ENCODE data around the gene FAM185A.
"Not testable (repeated sequence)": the region's sequence is repeated elsewhere in the genome, so short reads cannot be mapped to it uniquely, and the experiment has no call there.

FAM185A gene

DNA sequence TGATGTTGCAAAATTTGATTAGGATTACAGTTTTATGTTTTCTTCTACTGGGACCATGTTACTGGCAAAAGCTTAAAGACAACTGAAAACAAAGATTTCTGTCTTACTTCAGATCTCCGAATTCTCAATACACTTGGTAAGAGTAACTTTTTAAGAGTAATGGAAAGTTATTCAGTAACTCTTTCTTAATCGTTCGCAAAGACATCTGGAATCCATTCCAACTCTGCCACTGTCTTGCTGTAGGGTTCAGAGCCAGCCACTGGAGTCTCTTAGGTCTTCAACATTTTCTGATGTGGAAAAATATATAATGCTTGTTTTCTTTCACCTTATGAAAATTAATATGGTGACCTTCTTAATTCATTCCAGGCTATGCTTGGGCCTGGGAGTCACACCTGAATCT is 29.9 kb downstream of the FAM185A start:
- DNase-seq (ENCODE audit: low read depth in 2 of 2) = not testable (repeated sequence)

GRCh38 chr7:102780926-102781325 is 32.1 kb downstream of the FAM185A start:
- DNase-seq (ENCODE audit: low read depth in 2 of 2) = not testable (repeated sequence)

DNA sequence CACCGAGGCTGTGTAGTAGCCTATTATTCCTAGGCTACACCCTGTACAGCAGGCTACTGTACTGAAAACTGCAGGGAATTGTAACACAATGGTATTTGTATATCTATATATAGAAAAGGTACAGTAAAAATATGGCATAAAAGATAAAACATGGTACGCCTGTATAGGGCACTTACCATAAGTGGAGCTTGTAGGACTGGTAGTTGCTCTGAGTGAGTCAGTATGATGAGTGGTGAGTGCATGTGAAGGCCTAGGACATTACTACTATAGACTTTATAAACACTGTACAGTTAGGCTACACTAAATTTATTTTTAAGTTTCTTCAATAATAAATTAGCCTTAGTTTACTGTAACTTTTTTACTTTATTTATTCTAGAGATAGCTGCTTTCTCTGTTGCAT is 40.0 kb downstream of the FAM185A start:
- not testable (repeated sequence) for DNase-seq (ENCODE audit: low read depth in 2 of 2)

GRCh38 chr7:102790364-102791100 is 41.7 kb downstream of the FAM185A start:
- not testable (repeated sequence) for DNase-seq (ENCODE audit: low read depth in 2 of 2)

GRCh38 chr7:102791367-102791766 is 42.6 kb downstream of the FAM185A start:
- not testable (repeated sequence) for DNase-seq (ENCODE audit: low read depth in 2 of 2)

- DNase-seq (ENCODE audit: low read depth in 2 of 2) = not testable (repeated sequence)
Observed at GRCh38 chr7:102791831-102792230, 43.0 kb downstream of the FAM185A start.

GRCh38 chr7:102794567-102794966 is 45.8 kb downstream of the FAM185A start:
- DNase-seq (ENCODE audit: low read depth in 2 of 2) = not testable (repeated sequence)

- not testable (repeated sequence) for DNase-seq (ENCODE audit: low read depth in 2 of 2)
Observed at GRCh38 chr7:102795987-102796595, 47.3 kb downstream of the FAM185A start.

GRCh38 chr7:102806613-102807012 is 57.8 kb downstream of the FAM185A start:
- DNase-seq (ENCODE audit: low read depth in 2 of 2) = no peak

DNA sequence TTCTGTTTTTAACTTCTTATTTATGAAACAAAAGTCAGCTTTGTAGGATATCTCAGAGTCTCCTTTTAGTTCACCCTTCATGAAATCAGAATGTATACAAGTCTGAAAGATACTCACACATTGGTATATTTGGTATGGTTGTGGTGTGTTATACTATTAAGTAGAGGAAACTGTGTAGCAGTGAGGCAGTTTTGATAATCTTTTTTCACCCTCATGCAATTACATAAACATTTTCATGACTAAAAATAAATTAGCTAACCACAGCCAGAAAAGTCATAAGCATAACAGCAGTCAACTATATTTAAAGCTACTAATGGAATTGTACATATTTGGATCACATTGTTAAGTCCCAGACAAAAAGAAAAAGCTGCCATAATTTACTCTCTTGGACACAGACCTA is 62.1 kb downstream of the FAM185A start:
- no peak for DNase-seq (ENCODE audit: low read depth in 2 of 2)

GRCh38 chr7:102811942-102812678 is 63.3 kb downstream of the FAM185A start:
- DNase-seq (ENCODE audit: low read depth in 2 of 2) = no peak

GRCh38 chr7:102813191-102814024 is 64.6 kb downstream of the FAM185A start:
- DNase-seq (ENCODE audit: low read depth in 2 of 2) = no peak

- no peak for DNase-seq (ENCODE audit: low read depth in 2 of 2)
Observed at GRCh38 chr7:102814025-102814471, 65.2 kb downstream of the FAM185A start.

DNA sequence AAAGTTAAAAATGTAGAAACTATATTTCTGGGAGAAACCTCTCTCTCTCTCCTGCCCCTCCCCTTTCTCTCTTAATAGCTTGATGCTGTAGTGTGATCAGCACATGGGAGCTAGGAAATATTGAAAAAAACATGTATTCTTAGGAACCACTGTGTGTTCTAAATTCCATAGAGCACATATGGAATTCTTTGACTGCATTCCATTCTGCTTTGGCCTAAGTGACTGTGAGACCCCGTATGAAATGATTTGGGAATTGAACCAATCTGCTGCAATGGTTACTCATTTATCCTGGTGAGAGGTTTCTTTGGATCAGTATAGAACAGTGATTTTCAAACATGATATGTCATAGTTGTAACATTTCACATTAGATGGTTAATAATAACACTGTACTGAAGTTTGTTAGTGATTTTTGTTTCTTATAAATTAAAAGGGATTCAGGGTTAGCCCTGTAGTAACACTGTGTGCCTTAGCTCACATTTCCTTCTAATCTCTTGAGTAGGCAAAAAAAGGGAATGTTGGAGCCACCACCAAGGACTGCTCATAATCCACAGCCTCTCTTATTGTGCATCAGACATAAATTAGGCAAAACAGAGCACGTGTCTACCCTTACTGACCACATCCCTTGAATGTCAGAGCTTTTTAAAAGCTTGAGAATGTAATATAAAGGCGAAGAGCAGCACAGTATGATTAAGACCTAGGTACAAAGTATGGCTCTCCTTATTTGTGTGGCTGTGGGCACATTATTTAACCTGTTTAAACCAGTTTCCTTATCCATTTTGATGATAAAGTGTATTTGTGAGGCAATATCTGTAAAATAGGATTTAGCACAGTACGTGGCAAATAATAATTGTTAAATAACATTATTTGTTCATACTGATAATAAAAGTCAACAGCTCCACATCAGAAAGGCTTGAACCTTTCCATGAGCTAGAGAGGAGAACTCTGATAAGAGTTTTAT is 69.1 kb downstream of the FAM185A start:
- DNase-seq (ENCODE audit: low read depth in 2 of 2) = no peak

DNA sequence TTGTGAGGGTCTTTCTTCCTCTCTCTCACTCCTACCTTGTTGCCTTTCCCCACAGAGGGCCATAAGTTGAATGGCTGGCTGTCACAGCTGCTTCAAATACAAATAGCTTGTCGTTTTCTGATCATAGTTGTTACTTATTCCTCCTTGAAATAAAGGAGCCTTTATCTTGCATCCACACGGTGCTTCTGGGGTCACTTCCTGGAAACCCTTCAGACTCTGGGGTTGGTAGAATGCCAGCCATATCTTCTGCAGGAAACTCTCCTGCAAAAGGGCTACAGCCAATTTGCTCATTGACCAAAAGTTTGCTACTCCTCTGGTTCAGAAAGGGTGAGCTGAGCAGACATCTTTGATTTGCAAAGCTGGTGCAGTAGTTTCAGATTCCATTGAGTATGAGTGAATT is 70.4 kb downstream of the FAM185A start:
- DNase-seq (ENCODE audit: low read depth in 2 of 2) = no peak

DNA sequence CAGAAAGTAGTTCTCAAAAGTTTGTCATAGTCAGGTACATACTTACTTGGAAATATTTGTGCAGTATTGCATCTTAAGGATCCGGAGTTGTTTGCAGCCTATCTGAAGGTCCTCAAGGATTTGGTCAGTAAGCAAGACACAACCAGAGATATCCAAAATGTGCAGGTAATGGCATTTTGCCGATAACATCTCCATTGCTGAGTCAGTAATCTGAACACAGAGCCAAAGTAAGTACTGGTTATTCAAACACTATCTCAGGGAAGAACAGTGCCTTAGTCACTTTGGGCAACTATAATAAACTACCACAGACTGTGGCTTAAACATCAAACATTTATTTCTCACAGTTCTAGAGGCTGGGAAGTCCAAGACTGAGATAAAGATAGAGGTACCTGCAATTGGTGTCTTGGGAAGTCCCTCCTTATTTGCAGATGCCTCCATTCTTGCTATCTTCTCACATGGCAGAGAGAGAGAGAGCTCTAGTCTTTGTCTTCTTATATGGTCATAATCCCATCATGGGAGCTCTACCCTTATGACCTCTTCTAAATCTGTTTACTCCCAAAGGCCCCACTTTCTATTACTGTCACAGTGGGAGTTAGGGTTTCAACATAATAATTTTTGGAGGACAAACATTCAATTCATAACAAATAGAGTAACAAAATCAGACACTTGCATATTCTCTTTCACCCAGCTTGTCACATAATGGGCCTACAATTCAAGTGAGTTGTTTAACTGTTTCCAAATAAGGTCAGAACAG is 73.4 kb downstream of the FAM185A start:
- no peak for DNase-seq (ENCODE audit: low read depth in 2 of 2)

- DNase-seq (ENCODE audit: low read depth in 2 of 2) = no peak
Observed at GRCh38 chr7:102823390-102824119, 74.8 kb downstream of the FAM185A start.

DNA sequence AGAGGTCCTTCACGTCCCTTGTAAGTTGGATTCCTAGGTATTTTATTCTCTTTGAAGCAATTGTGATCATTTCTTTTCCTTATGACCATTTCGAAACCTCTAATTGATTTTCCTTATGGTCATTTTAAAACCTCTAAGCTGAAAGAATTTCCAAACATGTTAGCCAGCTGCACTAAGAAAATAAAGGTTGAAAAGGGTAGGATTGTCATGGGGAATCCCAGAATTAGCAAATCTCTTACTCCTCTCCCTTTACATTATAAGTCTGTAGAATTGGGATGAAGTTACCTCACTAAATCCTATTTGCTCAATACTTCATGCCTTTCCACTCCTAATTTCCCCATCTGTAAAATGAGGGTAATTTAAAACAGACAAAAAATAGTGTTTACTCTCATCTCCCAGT is 79.5 kb downstream of the FAM185A start:
- DNase-seq (ENCODE audit: low read depth in 2 of 2) = no peak

DNA sequence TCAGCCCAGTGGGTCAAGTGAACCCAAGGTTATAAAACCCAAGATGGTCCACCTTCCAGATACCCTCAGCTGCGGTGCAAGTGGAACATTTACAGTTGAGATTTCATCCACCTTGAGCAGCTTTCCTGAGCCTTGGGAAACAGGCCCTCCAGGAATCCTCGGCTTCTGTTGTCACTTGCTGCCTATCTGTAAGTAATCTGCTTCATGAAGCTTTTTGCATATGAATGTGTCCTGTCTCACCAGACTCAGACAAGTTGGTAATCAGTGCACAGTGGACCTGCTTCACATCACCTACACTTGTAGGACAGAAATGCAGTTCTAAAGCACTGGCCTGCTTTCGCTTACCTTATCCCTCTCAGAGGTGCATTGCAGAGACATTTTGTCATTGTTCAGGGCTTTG is 80.3 kb downstream of the FAM185A start:
- no peak for DNase-seq (ENCODE audit: low read depth in 2 of 2)
